Activated T-helper 1 cell treated with Interleukin-2 at 50 U/mL for 16 hours (primary cell): Measurements from ENCODE around the gene ANGPTL8.

Experiments
- DNase-seq: peaks from one replicate; pipeline ENCODE4 v3.0.0-alpha.2; 2020; ENCODE audit warnings: low read depth

Gene ANGPTL8

GRCh38 chr19:11261431-11261970 lies 22.1 kb downstream of the ANGPTL8 start:
- DNase-seq = no peak

GRCh38 chr19:11261971-11262839 lies 22.8 kb downstream of the ANGPTL8 start, which contains the start of gene DOCK6:
TSS of gene DOCK6 (minus strand) at chr19:11262524. CDS start at chr19:11262440, 84 bp downstream.
- no peak for DNase-seq

- no peak for DNase-seq
These were observed 24.3 kb downstream of the ANGPTL8 start for GRCh38 chr19:11263726-11264125.

- DNase-seq = no peak
These were observed 25.2 kb downstream of the ANGPTL8 start for GRCh38 chr19:11264452-11265176.

- no peak for DNase-seq
These were observed 25.9 kb downstream of the ANGPTL8 start for GRCh38 chr19:11265177-11265784.

- no peak for DNase-seq
These were observed 26.4 kb downstream of the ANGPTL8 start for GRCh38 chr19:11265785-11266236.

GRCh38 chr19:11267316-11268085 lies 28.1 kb downstream of the ANGPTL8 start:
- no peak for DNase-seq

- DNase-seq = no peak
These were observed 29.4 kb downstream of the ANGPTL8 start for GRCh38 chr19:11268783-11269267.

- no peak for DNase-seq
These were observed 30.0 kb downstream of the ANGPTL8 start for GRCh38 chr19:11269408-11269807.

GRCh38 chr19:11273296-11273695 lies 33.9 kb downstream of the ANGPTL8 start:
- no peak for DNase-seq

- no peak for DNase-seq
These were observed 34.6 kb downstream of the ANGPTL8 start for GRCh38 chr19:11273989-11274388.

GRCh38 chr19:11274533-11275086 lies 35.2 kb downstream of the ANGPTL8 start:
- DNase-seq = no peak

- no peak for DNase-seq
These were observed 39.3 kb downstream of the ANGPTL8 start for GRCh38 chr19:11278670-11279069.

- peak; percentile 12 for DNase-seq
These were observed 40.3 kb downstream of the ANGPTL8 start for GRCh38 chr19:11279505-11280236.

- DNase-seq = no peak
These were observed 42.1 kb downstream of the ANGPTL8 start for GRCh38 chr19:11281356-11282049.

GRCh38 chr19:11284515-11284914 lies 45.1 kb downstream of the ANGPTL8 start:
- no peak for DNase-seq

- DNase-seq = no peak
These were observed 47.0 kb downstream of the ANGPTL8 start for GRCh38 chr19:11286312-11286974.

GRCh38 chr19:11288349-11288748 lies 48.9 kb downstream of the ANGPTL8 start:
- no peak for DNase-seq

GRCh38 chr19:11290256-11290655 lies 50.8 kb downstream of the ANGPTL8 start:
- no peak for DNase-seq
